ENCODE results near the gene B4GALT4.
"Not testable (repeated sequence)": the region's sequence is repeated elsewhere in the genome, so short reads cannot be mapped to it uniquely, and the experiment has no call there.

Gene B4GALT4

DNA sequence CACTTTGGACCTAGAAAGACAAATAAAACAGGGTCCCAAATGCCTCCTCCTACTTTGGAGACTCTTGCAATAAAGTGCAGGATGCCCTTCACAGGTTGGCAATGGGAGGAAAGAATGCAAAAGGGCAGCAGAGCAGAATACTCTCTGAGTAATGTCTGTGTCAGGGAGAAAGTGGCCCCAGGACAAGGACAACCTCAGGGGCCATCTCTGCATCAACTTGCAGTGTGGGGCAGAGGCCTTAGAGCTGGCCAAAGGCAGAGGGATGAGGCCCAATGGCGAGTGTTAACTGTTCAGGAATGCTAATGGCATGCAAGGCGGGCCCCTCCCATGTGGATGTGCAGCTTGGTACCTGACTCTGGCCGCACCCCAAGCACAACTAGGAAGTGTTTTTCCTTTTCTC, 58.9 kb downstream of the B4GALT4 start:
- FAIRE-seq = no peak
- no peak for DNase-seq (ENCODE audit: insufficient read length, low spot score)
- TF ChIP-seq, protein P1, sequence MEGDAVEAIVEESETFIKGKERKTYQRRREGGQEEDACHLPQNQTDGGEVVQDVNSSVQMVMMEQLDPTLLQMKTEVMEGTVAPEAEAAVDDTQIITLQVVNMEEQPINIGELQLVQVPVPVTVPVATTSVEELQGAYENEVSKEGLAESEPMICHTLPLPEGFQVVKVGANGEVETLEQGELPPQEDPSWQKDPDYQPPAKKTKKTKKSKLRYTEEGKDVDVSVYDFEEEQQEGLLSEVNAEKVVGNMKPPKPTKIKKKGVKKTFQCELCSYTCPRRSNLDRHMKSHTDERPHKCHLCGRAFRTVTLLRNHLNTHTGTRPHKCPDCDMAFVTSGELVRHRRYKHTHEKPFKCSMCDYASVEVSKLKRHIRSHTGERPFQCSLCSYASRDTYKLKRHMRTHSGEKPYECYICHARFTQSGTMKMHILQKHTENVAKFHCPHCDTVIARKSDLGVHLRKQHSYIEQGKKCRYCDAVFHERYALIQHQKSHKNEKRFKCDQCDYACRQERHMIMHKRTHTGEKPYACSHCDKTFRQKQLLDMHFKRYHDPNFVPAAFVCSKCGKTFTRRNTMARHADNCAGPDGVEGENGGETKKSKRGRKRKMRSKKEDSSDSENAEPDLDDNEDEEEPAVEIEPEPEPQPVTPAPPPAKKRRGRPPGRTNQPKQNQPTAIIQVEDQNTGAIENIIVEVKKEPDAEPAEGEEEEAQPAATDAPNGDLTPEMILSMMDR (IDR thresholded peaks at IDR 0.05; ENCODE audit: insufficient read depth, missing control alignments) = no peak

DNA sequence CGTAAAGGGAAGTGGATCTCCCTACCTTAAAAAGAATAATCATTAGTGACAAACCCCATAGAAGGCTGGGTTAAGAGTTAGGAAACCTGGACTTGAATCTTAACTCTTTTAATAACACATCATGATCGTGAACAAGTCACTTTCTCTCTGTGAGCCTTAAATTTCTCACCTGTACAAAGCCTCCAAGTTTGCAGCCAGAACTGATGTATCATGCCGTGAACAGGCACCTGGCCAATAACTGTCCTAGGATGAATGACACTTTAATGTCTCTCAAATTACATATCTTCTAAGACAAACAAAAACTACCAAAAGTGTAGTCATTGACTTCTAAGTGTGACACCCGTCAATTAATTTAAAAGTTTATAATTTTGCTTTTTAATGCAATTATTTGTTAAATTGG, 63.4 kb downstream of the B4GALT4 start:
- TF ChIP-seq, protein P1 (IDR thresholded peaks at IDR 0.05; ENCODE audit: insufficient read depth, missing control alignments) = no peak
- no peak for FAIRE-seq

DNA sequence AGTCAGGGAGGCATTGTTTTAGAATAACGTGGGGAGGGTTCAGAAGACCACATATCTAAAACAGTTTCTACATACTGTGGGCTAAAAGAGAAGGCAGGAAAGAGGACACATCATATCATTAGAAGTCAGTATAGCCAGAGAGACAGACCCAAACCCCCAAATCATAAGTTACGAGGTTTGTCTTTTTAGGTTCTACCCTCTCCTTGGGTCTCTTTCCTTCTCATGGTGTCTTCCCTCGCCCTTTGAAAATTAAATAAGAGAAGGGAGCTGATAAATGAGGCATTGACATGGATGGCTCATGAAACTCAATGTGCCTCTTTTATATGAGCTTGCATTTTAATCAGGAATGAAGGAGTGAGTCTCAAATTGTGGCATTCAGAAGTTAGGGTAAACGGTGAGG, 63.9 kb downstream of the B4GALT4 start:
- TF ChIP-seq, protein P1 (IDR thresholded peaks at IDR 0.05; ENCODE audit: insufficient read depth, missing control alignments) = no peak
- FAIRE-seq = no peak
- DNase-seq (ENCODE audit: insufficient read length, low spot score) = no peak

More for the DNA sequence above, 63.4 kb downstream of the B4GALT4 start:
- DNase-seq (ENCODE audit: insufficient read length, low spot score) = no peak

DNA sequence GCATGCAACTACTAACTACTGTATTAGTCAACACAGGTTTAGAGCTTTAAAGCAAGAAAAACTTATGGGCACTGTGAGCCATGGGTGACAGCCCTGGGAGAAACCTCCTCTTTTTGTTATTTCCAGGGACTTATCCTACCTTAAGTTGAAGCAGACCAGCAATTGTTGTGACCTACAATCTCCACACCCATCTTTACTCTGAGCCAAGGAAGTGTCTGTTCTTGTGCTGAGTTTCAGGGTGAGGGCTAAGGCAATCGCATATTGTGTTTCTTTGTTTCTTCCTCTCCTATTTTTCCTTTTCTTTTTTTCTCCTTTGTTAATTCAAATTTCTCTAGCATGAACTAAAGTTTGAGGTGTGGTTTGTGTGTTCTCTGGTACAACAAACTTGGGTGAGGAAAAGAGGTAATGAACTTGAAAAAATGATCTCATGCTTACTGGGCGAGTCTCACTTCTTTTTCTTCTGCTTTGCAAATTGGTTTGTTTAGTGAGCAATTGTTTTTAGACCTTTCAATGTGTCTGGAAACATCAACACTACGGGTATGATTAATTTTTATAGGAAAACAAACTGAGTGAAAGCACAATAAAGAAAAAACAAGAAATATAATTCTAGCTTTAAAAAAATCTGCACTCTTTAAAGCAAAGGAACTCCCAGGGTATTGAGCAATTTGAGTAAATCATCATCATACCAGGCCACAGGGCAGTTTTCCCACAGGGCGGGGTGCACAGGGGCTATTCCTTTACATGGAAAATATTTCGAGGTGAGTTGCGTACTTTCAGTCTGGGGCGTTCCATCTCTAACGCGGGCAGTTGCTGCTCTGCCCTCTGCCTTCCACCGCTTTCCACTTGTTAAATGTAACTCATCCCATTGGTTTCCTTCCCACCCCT, 64.6 kb downstream of the B4GALT4 start:
- FAIRE-seq (no peak), DNase-seq (ENCODE audit: insufficient read length, low spot score) (no peak)
- TF ChIP-seq, protein P1 (IDR thresholded peaks at IDR 0.05; ENCODE audit: insufficient read depth, missing control alignments) = no peak

DNA sequence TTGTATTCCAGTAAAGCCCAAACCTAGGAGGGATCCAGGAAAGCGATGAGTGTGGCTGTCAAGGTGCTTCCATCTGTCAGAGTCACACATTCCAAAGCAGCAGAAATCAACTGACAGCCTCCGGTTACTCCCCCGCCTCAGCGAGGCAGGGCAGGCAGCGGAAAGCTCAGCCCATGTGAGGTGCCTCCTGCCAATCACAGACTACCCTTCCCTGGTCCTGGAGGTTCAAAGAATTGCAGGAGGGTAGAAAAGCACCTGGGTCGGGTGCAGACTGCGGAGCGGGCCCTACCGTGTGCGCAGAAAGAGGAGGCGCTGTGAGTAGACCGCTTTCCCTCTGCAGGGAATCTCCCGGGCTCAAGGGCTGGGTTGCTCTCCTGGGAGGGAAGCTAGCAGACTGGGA, 67.4 kb downstream of the B4GALT4 start, which contains the start of gene UPK1B:
TSS of gene UPK1B (plus strand) at position 274 of the 400 bp plus-strand sequence. CDS start 13,144 bp downstream, outside the sequence.
- FAIRE-seq (no peak), DNase-seq (ENCODE audit: insufficient read length, low spot score) (no peak)
- TF ChIP-seq, protein P1 (IDR thresholded peaks at IDR 0.05; ENCODE audit: insufficient read depth, missing control alignments) = no peak

DNA sequence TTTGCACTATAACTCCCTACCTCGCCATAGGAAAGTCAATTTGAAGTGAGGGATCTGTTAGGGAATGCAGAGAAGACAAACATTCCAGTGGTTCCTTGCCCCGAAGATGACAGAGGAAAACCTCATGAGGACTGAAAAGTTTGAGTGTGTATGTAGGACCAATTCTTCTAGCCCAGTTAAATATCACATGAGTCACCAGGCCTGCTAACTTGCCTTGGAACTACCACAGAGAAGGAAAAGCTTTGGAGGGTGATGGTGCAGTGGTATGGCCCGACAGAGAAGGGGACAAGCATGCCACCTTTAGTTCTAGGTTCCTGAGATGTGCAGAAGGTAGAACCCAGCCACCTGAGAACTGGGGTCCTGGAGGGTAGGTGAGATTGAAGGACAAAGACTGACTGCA, 69.9 kb downstream of the B4GALT4 start:
- TF ChIP-seq, protein P1 (IDR thresholded peaks at IDR 0.05; ENCODE audit: insufficient read depth, missing control alignments) = no peak
- FAIRE-seq (no peak), DNase-seq (ENCODE audit: insufficient read length, low spot score) (no peak)

DNA sequence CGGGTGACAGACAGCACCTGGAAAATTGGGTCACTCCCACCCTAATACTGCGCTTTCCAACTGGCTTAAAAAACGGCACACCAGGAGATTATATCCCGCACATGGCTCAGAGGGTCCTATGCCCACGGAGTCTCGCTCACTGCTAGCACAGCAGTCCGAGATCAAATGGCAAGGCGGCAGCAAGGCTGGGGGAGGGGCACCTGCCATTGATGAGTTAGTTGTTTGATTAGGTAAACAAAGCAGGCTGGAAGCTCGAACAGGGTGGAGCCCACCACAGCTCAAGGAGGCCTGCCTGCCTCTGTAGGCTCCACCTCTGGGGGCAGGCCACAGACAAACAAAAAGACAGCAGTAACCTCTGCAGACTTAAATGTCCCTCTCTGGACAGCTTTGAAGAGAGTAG, 75.9 kb downstream of the B4GALT4 start:
- DNase-seq (ENCODE audit: insufficient read length, low spot score); FAIRE-seq: not testable (repeated sequence)
